B cell (primary cell): ENCODE data around the gene CSTF3. TPM values are rescaled to one million over a fixed set of nuclear protein-coding genes. Genes with fewer than 3 reads are reported as not detected.

Experiments
- ATAC-seq: fragments of 200-7000 bp; cut with Tn5 transposase; one replicate; pipeline ENCODE4 v1.10.0; 2021; ENCODE audit warnings: low read depth, mild to moderate bottlenecking, moderate number of reproducible peaks, moderate library complexity
- CTCF ChIA-PET: fragments of 350-600 bp; sonication (Branson Sonifier 250); formaldehyde crosslinking; loops from one replicate; lab custom pipeline; 2021; ENCODE audit warnings: antibody characterized with exemption, inconsistent platforms; lab: Charles Lee
- POLR2A ChIA-PET: fragments of 350-600 bp; sonication (Branson Sonifier 250); formaldehyde crosslinking; loops from one replicate; lab custom pipeline; 2021; ENCODE audit warnings: antibody characterized with exemption; lab: Charles Lee
- DNase-seq: peaks from one replicate; pipeline ENCODE4 v3.0.0; 2013
- H2AFZ ChIP-seq: 2 replicates; pipeline ENCODE4 v1.6.1; 2012; ENCODE audit warnings: mild to moderate bottlenecking, low read depth, low read length; ENCODE audit not compliant: insufficient read depth, poor library complexity, severe bottlenecking
- H3K27ac ChIP-seq, 2 donors: 1 replicate in 1 of 2; 2 replicates in 1 of 2; pipeline ENCODE4 v1.5.1; 2012 to 2013; ENCODE audit warnings: low read length in 2 of 2, mild to moderate bottlenecking in 2 of 2, moderate library complexity in 1 of 2
- H3K27me3 ChIP-seq, 4 experiments: fragments of 200-600 bp in 1 of 4; sonication (generic) in 1 of 4; replicated peaks in 1 of 4; 1 replicate in 2 of 4; 2 replicates in 2 of 4; pipeline versions ENCODE4 v1.6.1 to v1.7.0; 2013 to 2016; ENCODE audit warnings: low read length in 3 of 4, mild to moderate bottlenecking in 2 of 4, mixed read lengths in 1 of 4, moderate library complexity in 1 of 4; ENCODE audit not compliant: insufficient read depth in 4 of 4, control insufficient read depth in 3 of 4; ENCODE audit errors: control extremely low read depth in 1 of 4
- H3K36me3 ChIP-seq, 2 experiments: replicated peaks in 1 of 2; 1 replicate in 1 of 2; 2 replicates in 1 of 2; pipeline versions ENCODE4 v1.6.1 to v1.7.1; 2013; ENCODE audit warnings: low read length in 1 of 2; ENCODE audit not compliant: insufficient read depth in 2 of 2, control insufficient read depth in 1 of 2; ENCODE audit errors: control extremely low read depth in 1 of 2, extremely low read depth in 1 of 2
- H3K4me1 ChIP-seq, 2 donors: fragments of 200-600 bp in 1 of 2; sonication (generic) in 1 of 2; 1 replicate in 1 of 2; 2 replicates in 1 of 2; pipeline versions ENCODE4 v1.5.1 to v1.6.1; 2013 to 2017; ENCODE audit warnings: low read length in 2 of 2; ENCODE audit not compliant: control insufficient read depth in 2 of 2, insufficient read depth in 2 of 2
- H3K4me2 ChIP-seq: replicated peaks from 2 replicates; pipeline ENCODE3; 2012; ENCODE audit warnings: mild to moderate bottlenecking, low read depth, low read length; ENCODE audit not compliant: poor library complexity, severe bottlenecking
- H3K4me3 ChIP-seq, 5 experiments: fragments of 200-600 bp in 1 of 5; sonication (generic) in 1 of 5; 1 replicate in 3 of 5; 2 replicates in 2 of 5; pipeline versions ENCODE4 v1.5.1 to v1.7.0; 2011 to 2016; ENCODE audit warnings: low read length in 4 of 5, mild to moderate bottlenecking in 4 of 5, low read depth in 2 of 5, control low read depth in 1 of 5, moderate library complexity in 1 of 5; ENCODE audit not compliant: insufficient read depth in 1 of 5; ENCODE audit errors: control extremely low read depth in 1 of 5, extremely low read depth in 1 of 5
- H3K79me2 ChIP-seq: fragments of 200-600 bp; sonication (generic); one replicate; pipeline ENCODE4 v1.6.0; 2016; ENCODE audit warnings: low read length; ENCODE audit not compliant: control insufficient read depth, insufficient read depth
- H3K9ac ChIP-seq: fragments of 200-600 bp; sonication (generic); 2 replicates; pipeline ENCODE4 v1.6.1; 2017; ENCODE audit warnings: mild to moderate bottlenecking, low read length, moderate library complexity
- H3K9me3 ChIP-seq, 3 donors: one replicate each; pipeline versions ENCODE4 v1.6.1 to v1.7.1; 2013; ENCODE audit warnings: low read length in 2 of 3; ENCODE audit not compliant: control insufficient read depth in 2 of 3, insufficient read depth in 1 of 3; ENCODE audit errors: control extremely low read depth in 1 of 3
- H4K20me1 ChIP-seq: 2 replicates; pipeline ENCODE4 v1.6.0; 2012; ENCODE audit warnings: mild to moderate bottlenecking, low read length; ENCODE audit not compliant: insufficient read depth, control insufficient read depth, poor library complexity, severe bottlenecking
- H3K27ac Mint-ChIP-seq: one replicate; pipeline ENCODE4 v1.8.0; 2021; ENCODE audit warnings: mixed read lengths
- H3K27me3 Mint-ChIP-seq: one replicate; pipeline ENCODE4 v1.8.0; 2021; ENCODE audit warnings: mixed read lengths
- H3K4me1 Mint-ChIP-seq: one replicate; pipeline ENCODE4 v1.8.0; 2021; ENCODE audit warnings: mixed read lengths
- H3K4me3 Mint-ChIP-seq: one replicate; pipeline ENCODE4 v1.8.0; 2021; ENCODE audit warnings: mixed read lengths
- H3K9me3 Mint-ChIP-seq: one replicate; pipeline ENCODE4 v1.8.0; 2022; ENCODE audit warnings: mixed read lengths; ENCODE audit not compliant: insufficient read depth
- EZH2 ChIP-seq: IDR thresholded peaks from 2 replicates; pipeline ENCODE4 v1.6.1; 2012; ENCODE audit warnings: borderline replicate concordance, low read depth, mild to moderate bottlenecking, moderate library complexity, low read length; ENCODE audit not compliant: insufficient read depth, poor library complexity, severe bottlenecking
- WGBS: methylation state at CpG from one replicate; pipeline ENCODE4 v1.1.5; 2013; ENCODE audit warnings: missing lambda C conversion rate; ENCODE audit not compliant: insufficient coverage; 5-methylcytosine and 5-hydroxymethylcytosine counted together
- intact Hi-C: fragments of 100-400 bp; cut with micrococcal nuclease; formaldehyde crosslinking; loops from one replicate; pipeline ENCODE4 v1.10.0; 2022
- polyA plus RNA-seq: library from polyadenylated mRNA; depleted of rRNA; stranded (reverse); fragments of >200 nt; gene quantifications from 2 replicates; pipeline ENCODE4 v1.2.3, GENCODE V29; 2012
- total RNA-seq, 2 donors: library from RNA; stranded (reverse); fragments of 120-200 nt in 1 of 2; gene quantifications; 1 replicate in 1 of 2; 2 replicates in 1 of 2; pipeline versions ENCODE4 v1.2.3 to v1.2.4, GENCODE V29; 2013 to 2022
- TF ChIP-seq, protein P1 (sequence below): fragments of 200-600 bp; IDR thresholded peaks from one replicate; pipeline ENCODE4 v1.8.0; 2022; ENCODE audit warnings: antibody characterized with exemption, mild to moderate bottlenecking

CSTF3 gene
- total and polyA plus RNA-seq, 2 donors (not counting 1 experiment from before 2014, with no cell fraction given), result 14.4 to 42.2 TPM

DNA sequence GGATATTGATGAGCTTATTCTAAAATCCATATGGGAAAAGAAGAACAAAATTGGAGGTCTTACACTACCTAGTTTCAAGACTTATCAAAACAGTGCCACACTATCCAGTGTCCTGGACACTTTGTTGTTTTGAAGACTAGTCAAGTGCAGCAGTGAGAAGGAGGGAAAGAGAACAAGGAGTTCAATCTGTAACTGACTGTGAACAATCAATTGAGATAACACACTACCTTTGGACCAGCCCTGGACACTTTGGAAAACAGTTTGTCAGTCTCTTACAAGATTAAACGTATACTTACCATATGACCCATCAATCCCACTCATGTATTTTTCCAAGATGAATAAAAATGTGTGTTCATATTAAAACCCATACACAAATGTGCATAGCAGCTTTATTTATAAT, 10.0 kb upstream of the CSTF3 start:
- Histone ChIP-seq H3K9me3 (no peaks in the 10 kb centered on the region), H4K20me1 (no peaks in the 10 kb centered on the region), H2AFZ (no peak overlapping the region), H3K4me3 (no peak overlapping the region), H3K27me3 (no peaks in the 10 kb centered on the region), H3K36me3 (no peaks in the 10 kb centered on the region), H3K27ac (no peak overlapping the region), H3K79me2 (no peaks in the 10 kb centered on the region), H3K9ac (no peak overlapping the region), H3K4me2 (no peak overlapping the region), H3K4me1 (no peaks in the 10 kb centered on the region)
- H3K4me3 Mint-ChIP-seq, result no peak overlapping the region
- DNase-seq (no peak), ATAC-seq (no peak)
- H3K27me3 Mint-ChIP-seq, result no peaks in the 10 kb centered on the region
- WGBS, result no CpG with 5 or more reads among the region's 1 CpG
- ChIA-PET POLR2A (no interaction called here), CTCF (no interaction called here)
- no peaks in the 10 kb centered on the region for H3K9me3 Mint-ChIP-seq
- no peak for TF ChIP-seq EZH2
- TF ChIP-seq, protein P1, sequence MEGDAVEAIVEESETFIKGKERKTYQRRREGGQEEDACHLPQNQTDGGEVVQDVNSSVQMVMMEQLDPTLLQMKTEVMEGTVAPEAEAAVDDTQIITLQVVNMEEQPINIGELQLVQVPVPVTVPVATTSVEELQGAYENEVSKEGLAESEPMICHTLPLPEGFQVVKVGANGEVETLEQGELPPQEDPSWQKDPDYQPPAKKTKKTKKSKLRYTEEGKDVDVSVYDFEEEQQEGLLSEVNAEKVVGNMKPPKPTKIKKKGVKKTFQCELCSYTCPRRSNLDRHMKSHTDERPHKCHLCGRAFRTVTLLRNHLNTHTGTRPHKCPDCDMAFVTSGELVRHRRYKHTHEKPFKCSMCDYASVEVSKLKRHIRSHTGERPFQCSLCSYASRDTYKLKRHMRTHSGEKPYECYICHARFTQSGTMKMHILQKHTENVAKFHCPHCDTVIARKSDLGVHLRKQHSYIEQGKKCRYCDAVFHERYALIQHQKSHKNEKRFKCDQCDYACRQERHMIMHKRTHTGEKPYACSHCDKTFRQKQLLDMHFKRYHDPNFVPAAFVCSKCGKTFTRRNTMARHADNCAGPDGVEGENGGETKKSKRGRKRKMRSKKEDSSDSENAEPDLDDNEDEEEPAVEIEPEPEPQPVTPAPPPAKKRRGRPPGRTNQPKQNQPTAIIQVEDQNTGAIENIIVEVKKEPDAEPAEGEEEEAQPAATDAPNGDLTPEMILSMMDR, result no peak
- no peak overlapping the region for H3K27ac Mint-ChIP-seq
- no peaks in the 10 kb centered on the region for H3K4me1 Mint-ChIP-seq
- intact Hi-C loops, result no loop called here

DNA sequence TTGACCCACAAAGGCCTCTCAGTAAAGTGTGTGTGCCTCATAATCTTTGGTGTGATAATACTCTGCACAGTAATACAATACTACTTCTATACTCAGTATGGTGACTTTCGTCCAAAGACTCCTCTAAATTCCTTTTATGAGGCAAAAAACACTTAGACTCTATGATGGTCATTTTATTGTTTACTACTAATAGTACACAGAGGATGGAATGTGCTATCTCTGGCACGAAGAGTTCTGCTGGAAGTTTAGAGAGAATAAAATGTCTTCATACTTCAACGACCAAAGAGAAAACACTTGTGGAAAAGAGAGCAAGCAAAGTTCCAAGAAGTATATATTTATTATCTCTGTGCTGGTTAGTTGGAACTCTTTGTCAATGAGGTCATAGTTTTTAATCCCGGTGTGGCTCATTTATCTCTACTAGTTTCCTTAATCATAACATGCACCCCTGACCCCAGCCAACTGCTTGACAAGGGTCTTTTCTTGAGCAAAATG, 7.5 kb upstream of the CSTF3 start:
- H3K9me3 Mint-ChIP-seq, result no peaks in the 10 kb centered on the region
- H3K79me2 ChIP-seq, result peaks cover 4% of the 10 kb centered on the region
- no CpG with 5 or more reads among the region's 4 CpGs for WGBS
- H3K9ac ChIP-seq, result no peak overlapping the region
- no peaks in the 10 kb centered on the region for H3K9me3 ChIP-seq
- H3K27me3 Mint-ChIP-seq, result no peaks in the 10 kb centered on the region
- no peak overlapping the region for H3K27ac Mint-ChIP-seq
- intact Hi-C loops, result no loop called here
- no peak overlapping the region for H3K4me3 ChIP-seq
- H3K4me1 Mint-ChIP-seq, result no peaks in the 10 kb centered on the region
- ChIA-PET POLR2A (no interaction called here), CTCF (no interaction called here)
- H3K4me3 Mint-ChIP-seq, result no peak overlapping the region
- no peaks in the 10 kb centered on the region for H4K20me1 ChIP-seq
- H3K36me3 ChIP-seq, result no peaks in the 10 kb centered on the region
- no peak overlapping the region for H3K27ac ChIP-seq
- no peaks in the 10 kb centered on the region for H3K4me1 ChIP-seq
- ATAC-seq, result no peak
- no peak overlapping the region for H2AFZ ChIP-seq
- no peak for TF ChIP-seq EZH2
- TF ChIP-seq, protein P1, result no peak
- H3K27me3 ChIP-seq, result no peaks in the 10 kb centered on the region
- DNase-seq, result no peak
- no peak overlapping the region for H3K4me2 ChIP-seq
